Stimulated activated CD8-positive, alpha-beta memory T cell treated with anti-CD3 and anti-CD28 coated beads, Interleukin-15, amount 100 ng/mL, for 24 hours (primary cell): Measurements from ENCODE around the gene SCN7A.
"Not testable (repeated sequence)": the region's sequence is repeated elsewhere in the genome, so short reads cannot be mapped to it uniquely, and the experiment has no call there.

Experiments used
- DNase-seq: peaks from one replicate; pipeline ENCODE4 v3.0.0-alpha.2; 2020; ENCODE audit warnings: low read depth

Gene SCN7A

DNA sequence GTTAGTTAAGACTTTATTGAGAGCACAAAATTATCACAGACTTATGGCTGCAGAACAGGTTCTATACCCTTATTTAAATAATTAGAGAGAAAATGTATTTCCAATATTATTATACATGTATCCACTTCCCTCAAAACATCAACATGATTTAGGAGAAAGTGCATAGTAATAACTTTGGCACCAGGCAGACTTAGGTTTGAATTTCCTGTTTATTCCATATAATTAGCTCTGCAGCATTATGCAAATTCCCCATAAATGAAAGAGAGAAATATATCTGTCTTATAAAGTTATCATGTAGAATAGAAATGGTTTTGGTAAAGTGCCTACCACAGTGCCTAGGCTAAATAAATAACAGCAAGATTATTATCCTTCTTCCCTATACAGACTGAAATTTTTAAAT is 133.6 kb downstream of the SCN7A start:
- no peak for DNase-seq

DNA sequence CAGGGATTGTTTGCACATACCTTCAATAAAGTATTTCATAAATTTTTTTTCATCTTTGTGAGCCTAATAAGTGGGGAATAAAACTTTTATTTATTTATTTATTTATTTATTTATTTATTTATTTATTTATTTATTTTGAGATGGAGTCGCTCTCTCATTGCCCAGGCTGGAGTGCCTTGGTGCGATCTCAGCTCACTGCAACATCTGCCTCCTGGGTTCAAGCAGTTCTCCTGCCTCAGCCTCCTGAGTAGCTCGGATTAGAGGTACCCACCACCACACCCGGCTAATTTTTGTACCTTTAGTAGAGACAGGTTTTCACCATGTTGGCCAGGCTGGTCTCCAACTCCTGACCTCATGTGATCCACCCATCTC is 136.1 kb downstream of the SCN7A start:
- not testable (repeated sequence) for DNase-seq

GRCh38 chr2:166357068-166357949 is 136.7 kb downstream of the SCN7A start:
- DNase-seq: no peak
